Activated CD8-positive, alpha-beta memory T cell treated with anti-CD3 and anti-CD28 coated beads, Interleukin-2, amount 50 U/mL, for 1 hour (primary cell): ENCODE measurements around the gene PDE9A.

Experiments
- DNase-seq: peaks from one replicate; pipeline ENCODE4 v3.0.0-alpha.2; 2020; ENCODE audit errors: extremely low read depth

PDE9A gene

GRCh38 chr21:42757422-42757821, 104.0 kb downstream of the PDE9A start:
- DNase-seq: no peak

- DNase-seq: no peak
Measured at GRCh38 chr21:42757826-42758655, 104.6 kb downstream of the PDE9A start.

- DNase-seq: no peak
Measured at GRCh38 chr21:42758721-42759593, 105.5 kb downstream of the PDE9A start.

- DNase-seq: no peak
Measured at GRCh38 chr21:42759594-42759927, 106.1 kb downstream of the PDE9A start.

GRCh38 chr21:42760361-42760950, 107.0 kb downstream of the PDE9A start:
- DNase-seq: no peak

GRCh38 chr21:42760951-42761751, 107.7 kb downstream of the PDE9A start:
- no peak for DNase-seq

GRCh38 chr21:42761776-42762335, 108.4 kb downstream of the PDE9A start:
- no peak for DNase-seq

- no peak for DNase-seq
Measured at GRCh38 chr21:42763581-42764442, 110.4 kb downstream of the PDE9A start.

GRCh38 chr21:42764443-42764760, 111.0 kb downstream of the PDE9A start:
- no peak for DNase-seq

- DNase-seq: no peak
Measured at GRCh38 chr21:42764883-42765282, 111.5 kb downstream of the PDE9A start.

GRCh38 chr21:42765656-42766055, 112.2 kb downstream of the PDE9A start:
- DNase-seq: no peak

GRCh38 chr21:42766739-42767560, 113.5 kb downstream of the PDE9A start:
- no peak for DNase-seq

GRCh38 chr21:42767561-42767835, 114.1 kb downstream of the PDE9A start:
- DNase-seq: no peak

- DNase-seq: no peak
Measured at GRCh38 chr21:42768324-42769121, 115.1 kb downstream of the PDE9A start.

GRCh38 chr21:42769183-42769819, 115.9 kb downstream of the PDE9A start:
- no peak for DNase-seq

GRCh38 chr21:42769820-42770716, 116.6 kb downstream of the PDE9A start:
- DNase-seq: no peak

GRCh38 chr21:42770717-42771502, 117.5 kb downstream of the PDE9A start:
- DNase-seq: no peak
